Mesendoderm (in vitro differentiated cells): ENCODE data around the gene CAPZB.

Experiments
- DNase-seq: peaks from one replicate; pipeline ENCODE4 v3.0.0; 2013
- H2AK5ac ChIP-seq: 2 replicates; pipeline ENCODE4 v1.6.1; 2013; ENCODE audit warnings: low read length, inconsistent platforms
- H2BK120ac ChIP-seq: 2 replicates; pipeline ENCODE4 v1.6.1; 2013; ENCODE audit warnings: low read depth, mild to moderate bottlenecking, low read length, moderate library complexity, mixed read lengths
- H2BK15ac ChIP-seq: replicated peaks from 2 replicates; pipeline ENCODE4 v1.6.1; 2013; ENCODE audit warnings: low read depth, mild to moderate bottlenecking, moderate library complexity
- H2BK5ac ChIP-seq: 2 replicates; pipeline ENCODE4 v1.6.1; 2013; ENCODE audit warnings: low read length, inconsistent platforms
- H3K18ac ChIP-seq: 2 replicates; pipeline ENCODE4 v1.6.1; 2013; ENCODE audit warnings: mild to moderate bottlenecking, low read length, mixed read lengths
- H3K23ac ChIP-seq: one replicate; pipeline ENCODE4 v1.6.1; 2013; ENCODE audit warnings: low read length
- H3K27ac ChIP-seq: 2 replicates; pipeline ENCODE4 v1.5.1; 2013; ENCODE audit warnings: low read depth, mild to moderate bottlenecking, inconsistent platforms, low read length, moderate library complexity
- H3K27me3 ChIP-seq: 2 replicates; pipeline ENCODE4 v1.6.1; 2013; ENCODE audit warnings: low read length, control low read depth, mild to moderate bottlenecking, inconsistent platforms; ENCODE audit not compliant: insufficient read depth, poor library complexity
- H3K36me3 ChIP-seq: 2 replicates; pipeline ENCODE4 v1.6.1; 2013; ENCODE audit warnings: low read length, inconsistent platforms; ENCODE audit not compliant: control insufficient read depth, insufficient read depth
- H3K4ac ChIP-seq: one replicate; pipeline ENCODE4 v1.6.1; 2013; ENCODE audit warnings: low read depth, mild to moderate bottlenecking, low read length, moderate library complexity
- H3K4me1 ChIP-seq: 2 replicates; pipeline ENCODE4 v1.6.1; 2013; ENCODE audit warnings: low read depth, low read length, inconsistent platforms; ENCODE audit not compliant: control insufficient read depth
- H3K4me2 ChIP-seq: 2 replicates; pipeline ENCODE4 v1.6.1; 2013; ENCODE audit warnings: low read length
- H3K4me3 ChIP-seq: 2 replicates; pipeline ENCODE4 v1.5.1; 2013; ENCODE audit warnings: mild to moderate bottlenecking, low read length
- H3K56ac ChIP-seq: one replicate; pipeline ENCODE4 v1.6.1; 2013; ENCODE audit warnings: low read length
- H3K79me1 ChIP-seq: 2 replicates; pipeline ENCODE4 v1.6.1; 2013; ENCODE audit warnings: low read length, inconsistent platforms
- H3K79me2 ChIP-seq: 2 replicates; pipeline ENCODE4 v1.6.1; 2013; ENCODE audit warnings: mild to moderate bottlenecking, low read length; ENCODE audit not compliant: control insufficient read depth, insufficient read depth
- H3K9ac ChIP-seq: 2 replicates; pipeline ENCODE4 v1.6.1; 2013; ENCODE audit warnings: low read length, inconsistent platforms
- H4K5ac ChIP-seq: one replicate; pipeline ENCODE4 v1.6.1; 2013; ENCODE audit warnings: low read length
- H4K8ac ChIP-seq: one replicate; pipeline ENCODE4 v1.6.1; 2013; ENCODE audit warnings: low read depth, mild to moderate bottlenecking, control low read depth, low read length, moderate library complexity
- WGBS: extraction: QIAGEN DNeasy Blood & Tissue Kit; methylation state at CpG from one replicate; pipeline ENCODE4 v1.1.7; 2013; ENCODE audit warnings: low lambda C conversion rate, missing lambda C conversion rate; ENCODE audit not compliant: insufficient coverage; ENCODE audit errors: extremely low coverage; 5-methylcytosine and 5-hydroxymethylcytosine counted together

Gene CAPZB

DNA sequence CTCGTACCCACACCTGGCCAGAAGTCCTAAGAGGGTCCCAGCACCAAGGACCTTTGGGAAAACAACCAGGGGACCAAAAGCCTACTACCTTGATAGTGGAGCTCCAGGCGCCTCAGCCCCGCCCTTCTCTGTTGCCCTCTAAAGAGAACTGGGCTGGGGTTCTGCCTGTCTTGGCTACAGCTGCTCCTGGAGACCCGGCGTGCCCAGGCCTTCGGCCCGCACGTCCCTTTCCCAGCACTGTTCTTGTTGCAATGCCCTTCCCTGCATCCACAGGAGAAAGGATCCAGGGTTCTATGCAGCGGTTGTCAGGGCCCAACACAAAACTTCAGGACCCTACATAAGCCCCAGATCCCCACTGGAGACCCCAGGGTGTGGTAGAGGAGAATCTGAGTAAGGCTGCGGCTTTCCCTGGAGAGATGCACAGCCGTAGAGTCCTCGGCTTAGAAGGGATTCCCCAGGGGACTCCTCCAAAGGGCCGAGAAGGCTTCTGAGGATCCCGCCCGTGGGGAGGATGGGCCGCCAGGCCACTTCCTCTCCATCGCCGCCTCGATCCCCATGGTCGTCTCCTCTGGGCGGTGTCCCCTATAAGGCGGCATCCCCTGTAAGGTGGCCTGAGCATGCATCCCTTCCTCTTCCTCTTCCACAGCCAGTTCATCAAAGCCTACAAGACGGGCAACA is 161.2 kb downstream of the CAPZB start:
- H3K79me1 ChIP-seq, result no peaks in the 10 kb centered on the region
- H3K4ac ChIP-seq, result no peak overlapping the region
- H3K23ac ChIP-seq, result no peak overlapping the region
- no peak overlapping the region for H2BK15ac ChIP-seq
- H3K4me1 ChIP-seq, result no peaks in the 10 kb centered on the region
- peaks cover 3% of the 10 kb centered on the region for H3K36me3 ChIP-seq
- no peak overlapping the region for H2AK5ac ChIP-seq
- H3K9ac ChIP-seq, result no peak overlapping the region
- H4K8ac ChIP-seq, result no peak overlapping the region
- no peak overlapping the region for H3K4me2 ChIP-seq
- H3K56ac ChIP-seq, result no peak overlapping the region
- no peak overlapping the region for H3K27ac ChIP-seq
- no peaks in the 10 kb centered on the region for H3K79me2 ChIP-seq
- DNase-seq, result no peak
- H3K18ac ChIP-seq, result no peak overlapping the region
- no peak overlapping the region for H4K5ac ChIP-seq
- H3K27me3 ChIP-seq, result no peaks in the 10 kb centered on the region
- no peak overlapping the region for H2BK5ac ChIP-seq
- H2BK120ac ChIP-seq, result no peak overlapping the region
- no peak overlapping the region for H3K4me3 ChIP-seq
- WGBS, result no CpG with 5 or more reads among the region's 23 CpGs

DNA sequence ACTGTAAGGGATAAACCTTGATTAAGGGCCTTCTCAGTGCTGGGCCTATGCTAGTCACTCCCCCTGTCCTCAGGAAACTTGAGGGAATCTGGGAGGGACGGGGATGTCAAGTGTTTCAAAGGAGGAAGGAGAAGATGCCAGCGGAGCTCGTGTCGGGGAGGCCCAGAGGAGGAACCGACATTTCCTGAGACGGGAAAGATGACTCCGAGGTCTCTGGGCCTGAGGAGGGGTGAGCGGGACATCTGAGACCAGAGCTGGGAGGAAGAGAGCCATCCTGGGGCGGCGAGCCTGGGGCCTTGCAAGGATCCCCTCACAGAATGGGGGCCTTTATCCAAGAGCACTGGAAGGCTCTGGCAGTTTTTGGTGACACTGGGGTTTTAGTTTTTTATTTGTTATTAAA is 162.9 kb downstream of the CAPZB start:
- no peak overlapping the region for H2BK15ac ChIP-seq
- H3K27ac ChIP-seq, result no peak overlapping the region
- no peak overlapping the region for H3K23ac ChIP-seq
- H4K5ac ChIP-seq, result no peak overlapping the region
- no peak overlapping the region for H2BK5ac ChIP-seq
- H3K36me3 ChIP-seq, result peaks cover 2% of the 10 kb centered on the region
- H3K4me3 ChIP-seq, result no peak overlapping the region
- H3K56ac ChIP-seq, result no peak overlapping the region
- H3K4ac ChIP-seq, result no peak overlapping the region
- H3K4me1 ChIP-seq, result no peaks in the 10 kb centered on the region
- H4K8ac ChIP-seq, result no peak overlapping the region
- no peak overlapping the region for H3K9ac ChIP-seq
- H2BK120ac ChIP-seq, result no peak overlapping the region
- H2AK5ac ChIP-seq, result no peak overlapping the region
- no peaks in the 10 kb centered on the region for H3K79me1 ChIP-seq
- no peak overlapping the region for H3K4me2 ChIP-seq
- no peaks in the 10 kb centered on the region for H3K27me3 ChIP-seq
- no peaks in the 10 kb centered on the region for H3K79me2 ChIP-seq
- no peak overlapping the region for H3K18ac ChIP-seq
- WGBS, result no CpG with 5 or more reads among the region's 10 CpGs
- DNase-seq, result no peak

DNA sequence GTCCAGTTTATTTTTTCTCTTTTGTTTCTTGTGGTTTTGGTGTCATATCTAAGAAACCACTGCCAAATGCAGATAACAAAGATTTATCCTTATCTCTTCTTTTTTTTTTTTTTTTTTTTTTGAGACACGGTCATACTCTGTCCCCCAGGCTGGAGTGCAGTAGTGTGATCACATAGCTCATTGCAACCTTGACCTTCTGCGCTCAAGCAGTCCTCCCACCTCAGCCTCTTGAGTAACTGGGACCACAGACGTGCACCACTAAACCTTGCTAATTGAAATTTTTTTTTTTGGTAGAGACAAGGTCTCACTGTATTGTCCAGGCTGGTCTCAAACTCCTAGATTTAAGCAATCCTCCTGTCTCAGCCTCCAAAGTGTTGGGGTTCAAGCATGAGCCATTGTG is 164.3 kb downstream of the CAPZB start:
- H2AK5ac ChIP-seq, result no peak overlapping the region

DNA sequence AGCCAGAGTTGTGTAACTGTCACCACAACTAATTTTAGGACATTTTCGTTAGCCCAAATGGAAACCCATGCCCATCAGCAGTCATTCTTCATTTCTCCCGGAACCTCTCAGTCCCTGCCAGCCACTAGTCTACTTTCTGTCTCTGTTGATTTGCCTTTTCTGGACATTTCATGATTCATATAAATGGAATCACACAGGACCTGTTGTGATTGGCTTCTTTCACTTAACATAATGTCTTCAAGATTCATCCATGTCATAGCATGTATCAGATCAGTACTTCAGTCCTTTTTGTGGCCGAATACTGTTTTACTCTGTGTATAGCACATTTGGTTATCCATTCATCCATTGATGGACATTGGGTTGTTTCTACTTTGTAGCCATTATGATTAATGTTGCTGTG is 166.1 kb downstream of the CAPZB start:
- no CpG with 5 or more reads among the region's 3 CpGs for WGBS
- H3K36me3 ChIP-seq, result peaks cover 1% of the 10 kb centered on the region

More for the DNA sequence above, 164.3 kb downstream of the CAPZB start:
- Histone ChIP-seq H3K56ac (no peak overlapping the region), H4K5ac (no peak overlapping the region), H3K9ac (no peak overlapping the region), H3K18ac (no peak overlapping the region), H3K27ac (no peak overlapping the region), H4K8ac (no peak overlapping the region), H3K4me3 (no peak overlapping the region), H2BK15ac (no peak overlapping the region), H3K4ac (no peak overlapping the region), H3K79me1 (no peaks in the 10 kb centered on the region), H3K4me2 (no peak overlapping the region), H3K79me2 (no peaks in the 10 kb centered on the region), H2BK120ac (no peak overlapping the region), H2BK5ac (no peak overlapping the region), H3K23ac (no peak overlapping the region), H3K27me3 (no peaks in the 10 kb centered on the region), H3K36me3 (peaks cover 1% of the 10 kb centered on the region), H3K4me1 (no peaks in the 10 kb centered on the region)
- no CpG with 5 or more reads among the region's 3 CpGs for WGBS
- DNase-seq, result no peak

DNA sequence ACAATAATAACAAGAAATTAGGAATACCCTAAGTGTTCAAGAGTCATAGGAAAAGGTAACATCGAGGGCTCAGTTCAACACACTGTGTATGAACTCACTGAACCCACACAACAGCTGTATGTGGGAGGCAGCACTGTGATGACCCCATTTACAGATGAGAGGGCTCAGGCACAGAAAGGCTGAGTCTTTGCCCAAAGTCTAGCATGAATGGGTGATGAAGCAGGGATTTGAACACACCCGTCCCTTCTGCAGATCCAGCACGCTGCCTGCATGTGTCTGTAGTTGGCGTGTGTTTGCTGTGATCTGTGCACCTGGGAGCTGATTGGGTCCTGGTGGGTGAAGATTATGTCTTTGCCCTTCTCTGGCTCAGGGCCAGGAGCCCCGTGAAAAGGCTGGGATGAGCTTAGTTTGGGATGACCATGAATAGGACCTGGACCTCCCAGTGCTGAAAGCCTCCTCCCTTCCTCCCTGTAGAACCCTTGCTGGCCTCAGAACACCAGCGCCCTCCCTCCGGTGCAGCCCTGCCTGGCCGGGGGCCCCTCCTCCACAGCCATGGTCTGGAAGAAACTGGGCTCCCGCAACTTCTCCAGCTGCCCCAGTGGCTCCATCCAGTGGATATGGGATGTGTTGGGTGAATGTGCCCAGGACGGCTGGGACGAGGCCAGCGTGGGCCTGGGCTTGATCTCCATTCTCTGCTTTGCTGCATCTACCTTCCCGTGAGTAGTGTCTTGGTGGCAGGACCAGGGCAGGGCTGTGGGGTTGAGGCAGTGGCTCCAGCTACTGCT is 168.0 kb downstream of the CAPZB start:
- peaks cover 2% of the 10 kb centered on the region for H3K4me1 ChIP-seq
- peaks cover 14% of the 10 kb centered on the region for H3K79me1 ChIP-seq
- peaks cover 1% of the 10 kb centered on the region for H3K36me3 ChIP-seq
- H2BK120ac ChIP-seq, result no peak overlapping the region
- H3K18ac ChIP-seq, result no peak overlapping the region
- no peak overlapping the region for H2BK15ac ChIP-seq
- no peak overlapping the region for H2BK5ac ChIP-seq
- no peaks in the 10 kb centered on the region for H3K27me3 ChIP-seq
- H3K27ac ChIP-seq, result no peak overlapping the region
- no peak overlapping the region for H3K4ac ChIP-seq
- H3K79me2 ChIP-seq, result no peaks in the 10 kb centered on the region
- no peak overlapping the region for H2AK5ac ChIP-seq
- H3K56ac ChIP-seq, result no peak overlapping the region
- no peak overlapping the region for H3K23ac ChIP-seq
- H4K8ac ChIP-seq, result no peak overlapping the region
- H3K4me3 ChIP-seq, result no peak overlapping the region
- H3K9ac ChIP-seq, result no peak overlapping the region
- no peak overlapping the region for H3K4me2 ChIP-seq
- peak; percentile 70 for DNase-seq
- no CpG with 5 or more reads among the region's 13 CpGs for WGBS
- H4K5ac ChIP-seq, result no peak overlapping the region

More for the DNA sequence above, 166.1 kb downstream of the CAPZB start:
- H3K79me2 ChIP-seq, result no peaks in the 10 kb centered on the region
- H3K9ac ChIP-seq, result no peak overlapping the region
- no peak overlapping the region for H3K56ac ChIP-seq
- no peak overlapping the region for H2BK120ac ChIP-seq
- H2BK15ac ChIP-seq, result no peak overlapping the region
- peaks cover 2% of the 10 kb centered on the region for H3K79me1 ChIP-seq
- H3K18ac ChIP-seq, result no peak overlapping the region
- no peak overlapping the region for H4K5ac ChIP-seq
- no peak overlapping the region for H3K4me3 ChIP-seq
- no peak overlapping the region for H3K4me2 ChIP-seq
- no peak overlapping the region for H2BK5ac ChIP-seq
- H3K23ac ChIP-seq, result no peak overlapping the region
- no peak overlapping the region for H2AK5ac ChIP-seq
- no peaks in the 10 kb centered on the region for H3K27me3 ChIP-seq
- no peak for DNase-seq
- no peak overlapping the region for H3K4ac ChIP-seq
- H3K4me1 ChIP-seq, result no peaks in the 10 kb centered on the region
- no peak overlapping the region for H3K27ac ChIP-seq
- no peak overlapping the region for H4K8ac ChIP-seq
